NCI-H1105 treated with DMSO at 0.1 percent for 48 hours (cell line): ENCODE results near the gene ANKRD65.
"Not testable (repeated sequence)": the region's sequence is repeated elsewhere in the genome, so short reads cannot be mapped to it uniquely, and the experiment has no call there.

ENCODE experiments used
- DNase-seq: peaks from one replicate; lab custom pipeline; 2025; lab: John Stamatoyannopoulos, UW

Gene ANKRD65

GRCh38 chr1:1370094-1370493 is 51.0 kb downstream of the ANKRD65 start:
- not testable (repeated sequence) for DNase-seq
